K562 (cell line): ENCODE data around the gene ACY1. TPM values are rescaled to one million over a fixed set of nuclear protein-coding genes. Genes with fewer than 3 reads are reported as not detected.

Source experiments
- ATAC-seq: fragments of 200-7000 bp; cut with Tn5 transposase; 3 replicates; pipeline ENCODE4 v1.9.1; 2020; ENCODE audit warnings: moderate library complexity
- BruUV-seq: library from RNA; stranded (reverse); fragments of 400-500 nt; replicated peaks from 2 replicates; lab custom pipeline; 2021; lab: Mats Ljungman, UMichigan
- CTCF ChIA-PET: fragments of 300-600 bp; formaldehyde crosslinking; extraction: SDS; loops from one replicate; lab custom pipeline; 2021; ENCODE audit warnings: low intra/inter-chr PET ratio; lab: Yijun Ruan, JAX
- POLR2A ChIA-PET: fragments of 300-600, 350-650 bp; sonication (Branson Sonifier 250); formaldehyde crosslinking; extraction: SDS; loops from one replicate; lab custom pipeline; 2021; ENCODE audit warnings: antibody characterized with exemption, inconsistent platforms; lab: Yijun Ruan, JAX
- DNase-seq, 4 experiments: peaks; one replicate each; pipeline versions ENCODE4 v3.0.0 to v3.0.0-alpha.2; 2011 to 2018; ENCODE audit warnings: low spot score in 3 of 4, mixed read lengths in 3 of 4; ENCODE audit errors: extremely low read depth in 1 of 4
- FAIRE-seq: peaks from 2 replicates; lab custom pipeline; 2011; peaks lifted over from hg19 to GRCh38; lab: Jason Lieb, UNC
- H2AFZ ChIP-seq: 2 replicates; pipeline ENCODE4 v1.6.0; 2011; ENCODE audit warnings: low read depth, low read length, control low read depth, inconsistent platforms
- H3K27ac ChIP-seq: fragments of 200-600 bp; 3 replicates; pipeline ENCODE4 v1.8.0; 2011; ENCODE audit warnings: low read depth, mild to moderate bottlenecking, control low read depth, inconsistent platforms, low read length, moderate library complexity, mixed read lengths; ENCODE audit errors: extremely low read depth
- H3K27me3 ChIP-seq, 2 experiments: fragments of 300-600 bp in 1 of 2; 2 replicates in 1 of 2; 3 replicates in 1 of 2; pipeline versions ENCODE4 v1.6.0 to v1.8.0; 2011; ENCODE audit warnings: inconsistent platforms in 2 of 2, low read length in 2 of 2, mild to moderate bottlenecking in 1 of 2, mixed read lengths in 1 of 2, moderate library complexity in 1 of 2; ENCODE audit not compliant: control insufficient read depth in 2 of 2, insufficient read depth in 2 of 2
- H3K36me3 ChIP-seq: fragments of 300-600 bp; 3 replicates; pipeline ENCODE4 v1.8.0; 2011; ENCODE audit warnings: mild to moderate bottlenecking, low read length, inconsistent platforms; ENCODE audit not compliant: control insufficient read depth, insufficient read depth
- H3K4me1 ChIP-seq, 2 experiments: fragments of 200-600 bp in 1 of 2; replicated peaks in 1 of 2; 2 replicates in 1 of 2; 3 replicates in 1 of 2; pipeline versions ENCODE4 v1.5.1 to v1.8.0; 2011; ENCODE audit warnings: inconsistent platforms in 2 of 2, low read length in 2 of 2, mild to moderate bottlenecking in 1 of 2, mixed read lengths in 1 of 2, moderate library complexity in 1 of 2; ENCODE audit not compliant: control insufficient read depth in 2 of 2, insufficient read depth in 2 of 2
- H3K4me2 ChIP-seq: 2 replicates; pipeline ENCODE4 v1.6.1; 2011; ENCODE audit warnings: low read length, control low read depth, inconsistent platforms, mixed read lengths; ENCODE audit not compliant: insufficient read depth
- H3K4me3 ChIP-seq: fragments of 200-600 bp; sonication (generic), shearing (Covaris generic); 2 replicates; pipeline ENCODE4 v1.5.1; 2016; ENCODE audit warnings: control low read depth, inconsistent platforms
- H3K79me2 ChIP-seq: fragments of 200-600 bp; 3 replicates; pipeline ENCODE4 v1.8.0; 2011; ENCODE audit warnings: low read length, inconsistent platforms; ENCODE audit not compliant: control insufficient read depth, insufficient read depth
- H3K9ac ChIP-seq, 2 experiments: 2 replicates each; pipeline versions ENCODE4 v1.6.0 to v1.6.1; 2011; ENCODE audit warnings: low read depth in 2 of 2, low read length in 2 of 2, control low read depth in 1 of 2, inconsistent platforms in 1 of 2, mild to moderate bottlenecking in 1 of 2, mixed read lengths in 1 of 2; ENCODE audit not compliant: insufficient read depth in 1 of 2
- H3K9me1 ChIP-seq: one replicate; pipeline ENCODE4 v1.6.0; 2011; ENCODE audit warnings: inconsistent platforms, mild to moderate bottlenecking, low read length, moderate library complexity; ENCODE audit not compliant: control insufficient read depth, insufficient read depth
- H3K9me3 ChIP-seq: replicated peaks from 2 replicates; pipeline ENCODE4 v1.5.1; 2011; ENCODE audit warnings: low read depth, low read length, inconsistent platforms; ENCODE audit not compliant: control insufficient read depth, insufficient read depth
- H4K20me1 ChIP-seq: replicated peaks from 2 replicates; pipeline ENCODE4 v1.6.1; 2011; ENCODE audit warnings: low read length, inconsistent platforms, mixed read lengths; ENCODE audit not compliant: control insufficient read depth, insufficient read depth
- CEBPZ ChIP-seq: fragments of 150-350 bp; IDR thresholded peaks from 2 replicates; pipeline ENCODE4 v1.6.1; 2014; ENCODE audit warnings: low read depth, mild to moderate bottlenecking, low read length, borderline replicate concordance
- HLTF ChIP-seq: fragments of 450-650 bp; IDR thresholded peaks from 2 replicates; pipeline ENCODE4 v1.6.1; 2016
- NCOR1 ChIP-seq: fragments of 450-650 bp; IDR thresholded peaks from 2 replicates; pipeline ENCODE4 v1.6.1; 2016; ENCODE audit warnings: mild to moderate bottlenecking, moderate library complexity
- PHB2 ChIP-seq: fragments of 450-650 bp; IDR thresholded peaks from 2 replicates; pipeline ENCODE4 v1.6.1; 2017; ENCODE audit warnings: low read depth
- TSHZ1 ChIP-seq: fragments of 250-450 bp; sonication (Bioruptor Pico); IDR thresholded peaks from 2 replicates; pipeline ENCODE4 v1.4.0; 2020; ENCODE audit warnings: mild to moderate bottlenecking, moderate library complexity
- WGBS: fragments of 100-300 bp; shearing (Covaris generic); methylation state at CpG from one replicate; pipeline ENCODE4 v1.1.6; 2016; ENCODE audit warnings: low coverage, mixed read lengths; ENCODE audit not compliant: insufficient coverage; ENCODE audit errors: missing lambda C conversion rate; 5-methylcytosine and 5-hydroxymethylcytosine counted together
- in situ Hi-C: fragments of 300-500 bp; cut with MboI; formaldehyde crosslinking; loops from 4 replicates; pipeline ENCODE4 v1.15.0; 2018; ENCODE audit warnings: inconsistent platforms, mixed read lengths
- intact Hi-C: fragments of 100-400 bp; cut with micrococcal nuclease; formaldehyde crosslinking; loops from 2 replicates; pipeline ENCODE4 v1.14.2; 2022
- polyA plus RNA-seq, 8 experiments: library from polyadenylated mRNA; depleted of rRNA in 4 of 8; stranded (reverse) in 5 of 8; unstranded in 3 of 8; fragments of >200 nt; fragmentation: Nextera tagmentation in 2 of 8; fragmentation: Illumina TruSeq in 1 of 8; extraction: Ambion mirVana in 2 of 8; extraction: Trizol in 1 of 8; gene quantifications; 2 replicates each; pipeline versions ENCODE4 v1.2.1 to v1.2.3, GENCODE V29; 2011 to 2014; ENCODE audit warnings: inconsistent platforms in 1 of 8, missing spikeins in 1 of 8
- total RNA-seq, 7 experiments: library from RNA; depleted of rRNA in 6 of 7; stranded (reverse); fragments of >200 nt in 6 of 7; fragmentation: Illumina TruSeq in 2 of 7; extraction: Trizol in 2 of 7; gene quantifications; 2 replicates each; pipeline versions ENCODE4 v1.2.1 to v1.2.3, GENCODE V29; 2011 to 2021; ENCODE audit warnings: low replicate concordance in 1 of 7
- TF ChIP-seq, protein P1 (sequence below): fragments of 450-650 bp; IDR thresholded peaks from 2 replicates; pipeline ENCODE4 v1.6.1; 2017; ENCODE audit warnings: mild to moderate bottlenecking, moderate library complexity

Gene ACY1
- total and polyA plus RNA-seq, 9 of the 15 experiments (the other 6 are each of a cell fraction or from before 2014, with no cell fraction given), result 70.7 to 195 (median 123) TPM

GRCh38 chr3:52007291-52007690 is 24.0 kb downstream of the ACY1 start:
- ChIA-PET CTCF (no interaction called here), POLR2A (interaction anchor here (1.7 kb wide), 1 partner anchor 11 kb away, joined by 5 read pairs; the partner anchor contains the start of gene RPL29)
- Histone ChIP-seq H3K79me2 (no peaks in the 10 kb centered on the region), H3K4me2 (no peak overlapping the region), H3K9me1 (no peaks in the 10 kb centered on the region), H4K20me1 (no peaks in the 10 kb centered on the region), H3K4me3 (no peak overlapping the region), H3K36me3 (no peaks in the 10 kb centered on the region), H2AFZ (no peak overlapping the region), H3K9me3 (no peaks in the 10 kb centered on the region), H3K27ac (no peak overlapping the region), H3K4me1 (peaks cover 17 to 28% of the 10 kb centered on the region in 2 experiments; a peak in 4 of 5 replicates), H3K27me3 (no peaks in the 10 kb centered on the region), H3K9ac (no peak overlapping the region)
- 67% methylated on average over 2 of the region's 4 CpGs for WGBS
- BruUV-seq, result no TSS peak
- in situ Hi-C loops (loop anchor here (25.0 kb wide), 1 partner anchor 380 kb away; no protein-coding TSS in a partner anchor), intact Hi-C loops (loop anchor here (1.0 kb wide), 1 partner anchor 121 kb away; no protein-coding TSS in a partner anchor)
- TF ChIP-seq, protein P1, sequence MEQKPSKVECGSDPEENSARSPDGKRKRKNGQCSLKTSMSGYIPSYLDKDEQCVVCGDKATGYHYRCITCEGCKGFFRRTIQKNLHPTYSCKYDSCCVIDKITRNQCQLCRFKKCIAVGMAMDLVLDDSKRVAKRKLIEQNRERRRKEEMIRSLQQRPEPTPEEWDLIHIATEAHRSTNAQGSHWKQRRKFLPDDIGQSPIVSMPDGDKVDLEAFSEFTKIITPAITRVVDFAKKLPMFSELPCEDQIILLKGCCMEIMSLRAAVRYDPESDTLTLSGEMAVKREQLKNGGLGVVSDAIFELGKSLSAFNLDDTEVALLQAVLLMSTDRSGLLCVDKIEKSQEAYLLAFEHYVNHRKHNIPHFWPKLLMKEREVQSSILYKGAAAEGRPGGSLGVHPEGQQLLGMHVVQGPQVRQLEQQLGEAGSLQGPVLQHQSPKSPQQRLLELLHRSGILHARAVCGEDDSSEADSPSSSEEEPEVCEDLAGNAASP, result no peak
- no peak for TF ChIP-seq PHB2
- TF ChIP-seq NCOR1, result no peak
- no peak for TF ChIP-seq CEBPZ
- no peak for TF ChIP-seq HLTF
- no peak for TF ChIP-seq TSHZ1 (CRISPR knock-in tag)
- no peak for DNase-seq
- ATAC-seq, result no peak
- FAIRE-seq, result no peak
